Panc1 (cell line): ENCODE results near the gene ANK3.

Experiments
- CTCF ChIP-seq: fragments of 450-650 bp; IDR thresholded peaks from 2 replicates; pipeline ENCODE4 v1.5.1; 2017; ENCODE audit warnings: mild to moderate bottlenecking
- POLR2AphosphoS5 ChIP-seq: IDR thresholded peaks from 2 replicates; pipeline ENCODE4 v1.6.1; 2012; ENCODE audit warnings: mild to moderate bottlenecking, low read depth, low read length, moderate library complexity

- TF ChIP-seq CTCF = no peak
- no peak for TF ChIP-seq POLR2AphosphoS5
Measured at GRCh38 chr10:60286559-60286958, 103.1 kb downstream of the ANK3 start.
